SK-N-MC (cell line): Measurements from ENCODE around the gene SEMA4D.

Source experiments
- EZH2 ChIP-seq: fragments of 200-600 bp; sonication (generic); IDR thresholded peaks from one replicate; pipeline ENCODE4 v1.6.1; 2017; ENCODE audit warnings: antibody characterized with exemption
- POLR2AphosphoS5 ChIP-seq: IDR thresholded peaks from 2 replicates; pipeline ENCODE4 v1.6.1; 2012; ENCODE audit warnings: mild to moderate bottlenecking, low read depth, low read length, borderline replicate concordance

DNA sequence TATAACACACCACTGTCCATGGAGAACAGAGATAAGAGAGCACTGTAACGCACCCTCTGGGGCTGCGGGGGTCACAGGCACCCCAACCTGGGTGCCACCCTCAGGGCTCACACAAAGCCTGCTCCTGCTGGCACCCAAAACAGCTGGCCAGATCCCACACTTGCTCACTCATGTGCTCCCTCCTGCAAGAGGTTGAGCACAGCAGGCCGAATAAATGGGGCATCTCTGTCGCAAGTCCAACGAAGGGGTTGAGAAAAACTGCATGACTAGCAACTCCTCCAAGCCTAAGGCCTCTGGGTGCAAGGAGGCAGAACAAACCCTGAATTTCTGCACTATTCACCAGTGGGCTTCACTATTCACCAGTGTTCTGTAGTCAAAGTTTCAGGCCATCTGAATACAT, 99.3 kb downstream of the SEMA4D start:
- TF ChIP-seq EZH2 = no peak
- no peak for TF ChIP-seq POLR2AphosphoS5
